Osteocyte (in vitro differentiated cells): ENCODE results near the gene GULP1. TPM values are rescaled to one million over a fixed set of nuclear protein-coding genes. Genes with fewer than 3 reads are reported as not detected.

ENCODE experiments used
- DNase-seq: peaks from one replicate; pipeline ENCODE4 v3.0.0; 2021; ENCODE audit warnings: mixed read lengths; ENCODE audit not compliant: unreplicated experiment; ENCODE audit errors: extremely low spot score
- H3K27ac Mint-ChIP-seq: one replicate; pipeline ENCODE4 v1.8.0; 2021; ENCODE audit warnings: mild to moderate bottlenecking, mixed read lengths; ENCODE audit not compliant: unreplicated experiment
- H3K27me3 Mint-ChIP-seq: one replicate; pipeline ENCODE4 v1.8.0; 2021; ENCODE audit warnings: mixed read lengths; ENCODE audit not compliant: unreplicated experiment
- H3K36me3 Mint-ChIP-seq: one replicate; pipeline ENCODE4 v1.8.0; 2021; ENCODE audit warnings: mixed read lengths; ENCODE audit not compliant: unreplicated experiment
- H3K4me1 Mint-ChIP-seq: one replicate; pipeline ENCODE4 v1.8.0; 2021; ENCODE audit warnings: mixed read lengths; ENCODE audit not compliant: unreplicated experiment
- H3K4me3 Mint-ChIP-seq: one replicate; pipeline ENCODE4 v1.8.0; 2021; ENCODE audit warnings: mild to moderate bottlenecking, moderate library complexity, mixed read lengths; ENCODE audit not compliant: unreplicated experiment
- H3K9me3 Mint-ChIP-seq: one replicate; pipeline ENCODE4 v1.8.0; 2021; ENCODE audit warnings: mixed read lengths; ENCODE audit not compliant: unreplicated experiment
- total RNA-seq: library from RNA; stranded (reverse); gene quantifications from 2 replicates; pipeline ENCODE4 v1.2.1, GENCODE V29; 2021
- TF ChIP-seq, protein P1 (sequence below): fragments of 200-600 bp; sonication (generic); IDR thresholded peaks from 2 replicates; pipeline ENCODE4 v1.5.0; 2021; ENCODE audit warnings: antibody characterized with exemption, mild to moderate bottlenecking, moderate library complexity

Gene GULP1
- total RNA-seq, 1 donor from 2014 or later = 36.7 TPM

DNA sequence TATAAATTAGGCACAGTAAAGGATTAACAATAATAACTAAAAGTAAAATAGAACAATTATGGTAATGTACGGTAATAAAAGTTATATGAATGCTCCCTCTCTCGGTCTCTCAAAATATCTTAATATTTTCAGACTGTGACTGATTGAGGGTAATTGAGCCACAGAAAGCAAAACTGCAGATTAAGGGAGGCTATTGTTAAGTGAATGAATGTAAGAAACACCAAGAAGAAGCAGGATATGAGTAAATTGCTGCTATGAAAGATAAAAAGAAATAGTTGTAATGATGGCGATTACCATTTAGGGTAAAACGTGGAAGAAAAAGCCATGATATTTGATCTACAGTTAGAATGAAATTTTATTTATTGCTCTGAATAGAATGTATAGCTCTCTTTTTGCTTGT is 24.1 kb downstream of the GULP1 start:
- DNase-seq = no peak
- Mint-ChIP-seq H3K4me3 (no peak overlapping the region), H3K27ac (no peak overlapping the region), H3K9me3 (peaks cover 31% of the 10 kb centered on the region), H3K27me3 (no peaks in the 10 kb centered on the region), H3K36me3 (peaks cover 10% of the 10 kb centered on the region), H3K4me1 (peaks cover 43% of the 10 kb centered on the region)
- TF ChIP-seq, protein P1, sequence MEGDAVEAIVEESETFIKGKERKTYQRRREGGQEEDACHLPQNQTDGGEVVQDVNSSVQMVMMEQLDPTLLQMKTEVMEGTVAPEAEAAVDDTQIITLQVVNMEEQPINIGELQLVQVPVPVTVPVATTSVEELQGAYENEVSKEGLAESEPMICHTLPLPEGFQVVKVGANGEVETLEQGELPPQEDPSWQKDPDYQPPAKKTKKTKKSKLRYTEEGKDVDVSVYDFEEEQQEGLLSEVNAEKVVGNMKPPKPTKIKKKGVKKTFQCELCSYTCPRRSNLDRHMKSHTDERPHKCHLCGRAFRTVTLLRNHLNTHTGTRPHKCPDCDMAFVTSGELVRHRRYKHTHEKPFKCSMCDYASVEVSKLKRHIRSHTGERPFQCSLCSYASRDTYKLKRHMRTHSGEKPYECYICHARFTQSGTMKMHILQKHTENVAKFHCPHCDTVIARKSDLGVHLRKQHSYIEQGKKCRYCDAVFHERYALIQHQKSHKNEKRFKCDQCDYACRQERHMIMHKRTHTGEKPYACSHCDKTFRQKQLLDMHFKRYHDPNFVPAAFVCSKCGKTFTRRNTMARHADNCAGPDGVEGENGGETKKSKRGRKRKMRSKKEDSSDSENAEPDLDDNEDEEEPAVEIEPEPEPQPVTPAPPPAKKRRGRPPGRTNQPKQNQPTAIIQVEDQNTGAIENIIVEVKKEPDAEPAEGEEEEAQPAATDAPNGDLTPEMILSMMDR = no peak

DNA sequence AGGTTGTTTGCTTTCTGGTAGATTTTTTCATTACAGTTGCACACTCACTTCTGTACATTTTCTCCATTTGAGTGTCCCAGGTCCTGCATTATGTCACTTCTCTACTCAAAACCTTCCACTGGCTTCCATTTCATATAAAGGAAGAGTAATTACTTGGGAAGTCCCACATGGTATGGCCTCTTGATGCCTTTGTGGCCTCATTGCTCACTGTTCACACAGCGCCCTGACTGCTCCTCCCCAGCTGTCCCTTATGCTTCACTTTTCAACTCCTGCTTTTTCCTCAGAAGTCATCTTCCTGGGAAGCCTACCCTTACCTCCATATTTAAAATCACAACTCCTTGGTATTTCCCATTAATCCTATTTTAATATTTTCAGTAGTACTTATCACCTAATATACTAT is 24.7 kb downstream of the GULP1 start:
- TF ChIP-seq, protein P1 = no peak
- peaks cover 47% of the 10 kb centered on the region for H3K4me1 Mint-ChIP-seq
- peaks cover 31% of the 10 kb centered on the region for H3K9me3 Mint-ChIP-seq
- no peak for DNase-seq
- no peak overlapping the region for H3K27ac Mint-ChIP-seq
- H3K4me3 Mint-ChIP-seq = no peak overlapping the region
- no peaks in the 10 kb centered on the region for H3K27me3 Mint-ChIP-seq
- peaks cover 10% of the 10 kb centered on the region for H3K36me3 Mint-ChIP-seq

DNA sequence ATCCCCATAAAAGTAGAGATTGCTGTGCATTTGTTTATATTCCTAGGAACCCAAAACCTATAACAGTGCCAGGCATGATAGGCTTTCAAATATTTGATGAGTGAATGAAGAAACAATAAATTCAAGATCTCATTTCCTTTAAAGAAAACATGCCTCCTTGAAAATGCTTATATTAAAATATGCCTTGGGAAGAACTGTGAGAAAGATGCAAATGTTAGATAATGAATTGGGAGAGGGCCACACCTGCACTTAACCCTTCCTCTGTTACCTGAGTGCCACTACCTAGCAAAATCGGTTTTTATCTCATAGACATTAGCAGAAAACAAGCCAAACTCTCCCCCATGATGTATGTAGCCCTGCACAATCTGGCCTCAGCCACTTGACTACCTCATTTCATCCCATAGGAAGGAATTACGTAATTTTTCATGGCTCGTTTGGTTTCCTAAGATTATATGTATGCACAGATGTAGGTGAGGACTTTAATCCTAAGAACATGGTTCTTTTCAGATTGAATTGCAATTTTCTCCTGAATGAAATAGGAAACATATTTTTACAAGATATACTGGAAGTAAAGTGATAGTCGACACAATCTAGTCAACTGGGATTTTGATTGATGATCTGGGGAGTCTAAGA is 25.2 kb downstream of the GULP1 start:
- Mint-ChIP-seq H3K36me3 (peaks cover 10% of the 10 kb centered on the region), H3K27me3 (no peaks in the 10 kb centered on the region), H3K9me3 (peaks cover 31% of the 10 kb centered on the region), H3K4me3 (no peak overlapping the region), H3K4me1 (peaks cover 47% of the 10 kb centered on the region), H3K27ac (no peak overlapping the region)
- TF ChIP-seq, protein P1 = no peak
- DNase-seq = no peak

DNA sequence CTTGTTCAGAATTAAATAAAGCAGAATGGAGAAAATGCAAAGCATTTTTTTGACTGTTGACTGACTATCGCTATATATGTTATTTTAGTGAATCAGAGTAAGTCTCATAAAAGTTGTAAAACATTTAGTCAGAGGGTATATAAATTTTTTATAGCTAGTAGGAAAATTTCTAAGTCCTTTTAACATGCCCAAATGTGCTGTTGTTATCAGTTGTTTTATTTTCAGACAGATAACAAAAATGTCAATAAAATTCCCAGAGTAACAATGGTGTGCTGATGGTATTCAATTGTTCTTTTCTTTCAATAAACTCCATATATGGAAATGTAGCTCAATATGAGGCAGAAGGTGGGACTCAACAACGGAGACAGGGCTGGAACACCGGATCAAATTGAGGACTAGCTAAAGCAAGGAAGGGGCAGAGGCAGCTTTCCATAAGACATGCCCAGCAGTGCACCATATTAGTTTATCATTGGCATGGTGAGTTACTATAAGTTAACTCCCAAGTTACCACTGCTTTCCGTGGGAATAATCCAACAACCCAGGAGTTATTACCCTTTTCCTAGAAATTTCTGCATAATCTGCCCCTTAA is 26.6 kb downstream of the GULP1 start:
- Mint-ChIP-seq H3K4me3 (peak overlapping the region; percentile 29), H3K4me1 (peaks cover 60% of the 10 kb centered on the region), H3K36me3 (peaks cover 8% of the 10 kb centered on the region), H3K27ac (peak overlapping the region; percentile 88), H3K27me3 (no peaks in the 10 kb centered on the region), H3K9me3 (peaks cover 24% of the 10 kb centered on the region)
- TF ChIP-seq, protein P1 = no peak
- no peak for DNase-seq

DNA sequence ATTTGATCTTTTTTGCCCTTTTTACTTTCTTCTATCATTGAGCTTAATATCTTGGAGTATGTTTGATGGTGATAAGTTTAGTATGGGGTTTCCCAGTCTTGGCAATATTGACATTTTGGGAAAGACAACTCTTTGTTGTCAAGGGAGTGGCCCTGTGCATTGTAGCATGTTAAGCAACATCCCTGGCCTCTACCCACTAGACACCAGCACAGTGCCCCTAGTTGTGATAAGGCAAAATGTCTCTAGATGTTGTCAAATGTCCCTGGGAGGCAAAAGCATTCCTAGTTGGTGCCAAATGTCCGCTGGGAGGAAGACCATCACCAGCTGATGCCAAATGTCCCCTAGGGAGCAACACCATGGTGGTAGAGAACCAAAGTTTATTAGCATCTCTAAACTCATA is 28.2 kb downstream of the GULP1 start:
- no peaks in the 10 kb centered on the region for H3K27me3 Mint-ChIP-seq
- H3K4me3 Mint-ChIP-seq = no peak overlapping the region
- H3K27ac Mint-ChIP-seq = peak overlapping the region; percentile 46
- H3K4me1 Mint-ChIP-seq = peaks cover 65% of the 10 kb centered on the region
- H3K9me3 Mint-ChIP-seq = peaks cover 16% of the 10 kb centered on the region
- TF ChIP-seq, protein P1 = no peak
- peaks cover 8% of the 10 kb centered on the region for H3K36me3 Mint-ChIP-seq
- no peak for DNase-seq
